Right ventricle myocardium superior (tissue), 1 donor: ENCODE measurements around the gene FBF1. TPM values are rescaled to one million over a fixed set of nuclear protein-coding genes. Genes with fewer than 3 reads are reported as not detected.

Experiments used
- ATAC-seq: fragments of 200-7000 bp; cut with Tn5 transposase; one replicate; pipeline ENCODE4 v1.9.1; 2020; ENCODE audit warnings: mild to moderate bottlenecking; ENCODE audit not compliant: poor library complexity
- DNase-seq: peaks from one replicate; pipeline ENCODE4 v3.0.0-alpha.2; 2020
- intact Hi-C: fragments of 100-400 bp; cut with DNase I; formaldehyde crosslinking; loops from one replicate; pipeline ENCODE4 v1.11.2; 2022
- total RNA-seq: library from RNA; stranded (reverse); fragmentation: NEBNext Ultra II Directional; extraction: Animal tissue kit (Norgen Biotek cat#: 25700); gene quantifications from one replicate; pipeline ENCODE4 v1.2.1, GENCODE V29; 2021
- donor health status: DM: no; HTN: yes; CAD: no; lungs with severe emphysema.

FBF1 gene
- total RNA-seq, 1 donor from 2014 or later: 4.7 TPM

GRCh38 chr17:75959051-75959838, 18.4 kb upstream of the FBF1 start:
- intact Hi-C loops: no loop called here
- peak; percentile 69 for ATAC-seq
- no peak for DNase-seq

GRCh38 chr17:75950855-75951554, 10.2 kb upstream of the FBF1 start:
- no peak for DNase-seq
- no peak for ATAC-seq
- intact Hi-C loops: no loop called here

- intact Hi-C loops: no loop called here
- DNase-seq (no peak), ATAC-seq (no peak)
Observed at GRCh38 chr17:75950421-75950820, 9.6 kb upstream of the FBF1 start.

- no peak for DNase-seq
- intact Hi-C loops: no loop called here
- no peak for ATAC-seq
Observed at GRCh38 chr17:75945211-75945610, 4.4 kb upstream of the FBF1 start.

GRCh38 chr17:75943491-75943890, 2.6 kb upstream of the FBF1 start:
- DNase-seq (no peak), ATAC-seq (no peak)
- intact Hi-C loops: no loop called here

GRCh38 chr17:75942473-75942872, 1.6 kb upstream of the FBF1 start:
- intact Hi-C loops: no loop called here
- ATAC-seq (no peak), DNase-seq (no peak)

GRCh38 chr17:75941442-75941819, 589 bp upstream of the FBF1 start:
- ATAC-seq (peak; percentile 14), DNase-seq (no peak)
- intact Hi-C loops: no loop called here

GRCh38 chr17:75937652-75938051, 3.2 kb downstream of the FBF1 start:
- DNase-seq (no peak), ATAC-seq (no peak)
- intact Hi-C loops: no loop called here

GRCh38 chr17:75933808-75934207, 7.0 kb downstream of the FBF1 start:
- DNase-seq: no peak
- no peak for ATAC-seq
- intact Hi-C loops: no loop called here

- DNase-seq (no peak), ATAC-seq (no peak)
- intact Hi-C loops: no loop called here
Observed at GRCh38 chr17:75932852-75933251, 8.0 kb downstream of the FBF1 start.

GRCh38 chr17:75931062-75931461, 9.8 kb downstream of the FBF1 start:
- ATAC-seq: no peak
- no peak for DNase-seq
- intact Hi-C loops: no loop called here

GRCh38 chr17:75927286-75927922, 13.4 kb downstream of the FBF1 start:
- intact Hi-C loops: no loop called here
- DNase-seq: no peak
- peak; percentile 48 for ATAC-seq

- ATAC-seq (no peak), DNase-seq (no peak)
- intact Hi-C loops: no loop called here
Observed at GRCh38 chr17:75926456-75926855, 14.4 kb downstream of the FBF1 start.

GRCh38 chr17:75925912-75926311, 14.9 kb downstream of the FBF1 start:
- DNase-seq: no peak
- no peak for ATAC-seq
- intact Hi-C loops: no loop called here

GRCh38 chr17:75925103-75925502, 15.7 kb downstream of the FBF1 start:
- intact Hi-C loops: no loop called here
- DNase-seq: no peak
- ATAC-seq: no peak

GRCh38 chr17:75922963-75923874, 17.6 kb downstream of the FBF1 start:
- ATAC-seq: no peak
- intact Hi-C loops: no loop called here
- no peak for DNase-seq

GRCh38 chr17:75922173-75922961, 18.5 kb downstream of the FBF1 start:
- DNase-seq: no peak
- ATAC-seq: no peak
- intact Hi-C loops: no loop called here

GRCh38 chr17:75921596-75921995, 19.2 kb downstream of the FBF1 start:
- intact Hi-C loops: no loop called here
- DNase-seq: no peak
- no peak for ATAC-seq
